Esophagus muscularis mucosa (tissue), 4 donors: ENCODE measurements around the gene TFAM.

Experiments used
- CTCF ChIP-seq, 3 experiments: fragments of 200-600 bp in 2 of 3; fragments of 450-650 bp in 1 of 3; sonication (generic) in 2 of 3; IDR thresholded peaks; one replicate each; pipeline ENCODE4 v1.5.1; 2017 to 2019; ENCODE audit warnings: antibody characterized with exemption in 3 of 3, mild to moderate bottlenecking in 2 of 3, moderate library complexity in 1 of 3
- EP300 ChIP-seq: sonication (generic); formaldehyde crosslinking; IDR thresholded peaks from one replicate; pipeline ENCODE4 v1.6.1; 2017; ENCODE audit warnings: antibody characterized with exemption
- POLR2A ChIP-seq: fragments of 450-650 bp; IDR thresholded peaks from one replicate; pipeline ENCODE4 v1.6.1; 2017; ENCODE audit warnings: antibody characterized with exemption, moderate library complexity, mild to moderate bottlenecking, low read depth
- POLR2AphosphoS5 ChIP-seq, 2 donors: sonication (generic); formaldehyde crosslinking; IDR thresholded peaks; one replicate each; pipeline ENCODE4 v1.6.1; 2017; ENCODE audit warnings: antibody characterized with exemption in 2 of 2

GRCh38 chr10:58436071-58436470 lies 50.9 kb downstream of the TFAM start:
- TF ChIP-seq POLR2A (no peak), CTCF (IDR thresholded peaks at IDR 0.05) (no peak), EP300 (no peak), POLR2AphosphoS5 (IDR thresholded peaks at IDR 0.05) (no peak)
